Measurements from ENCODE around the gene DOCK3.

DNA sequence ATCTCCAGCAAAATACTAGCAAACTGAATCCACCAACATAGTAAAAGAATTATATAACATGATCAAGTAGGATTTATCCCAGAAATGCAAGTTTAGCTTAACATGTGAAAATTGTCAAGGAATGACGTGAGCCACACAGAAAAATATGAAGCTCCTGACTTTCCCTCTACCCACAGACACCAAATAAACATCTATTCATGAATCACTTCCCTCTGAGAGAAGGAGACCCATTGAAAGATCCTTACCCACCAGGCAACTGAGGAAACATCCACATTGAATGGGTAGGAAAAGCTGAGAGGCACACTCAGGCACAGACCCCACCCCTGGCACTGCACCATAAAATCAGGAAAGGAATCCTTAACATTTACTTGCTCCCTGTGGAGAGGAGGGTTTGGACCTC is 608.2 kb downstream of the DOCK3 start:
- no peak for TF ChIP-seq POLR2A (IDR thresholded peaks at IDR 0.05; ENCODE audit: low read depth, low read length)
- TF ChIP-seq TAF1 (IDR thresholded peaks at IDR 0.05; ENCODE audit: low read depth, low read length), result no peak
- no peak for TF ChIP-seq POLR2AphosphoS5 (IDR thresholded peaks at IDR 0.05; ENCODE audit: low read depth, low read length)
- no peak for TF ChIP-seq PAX5 (IDR thresholded peaks at IDR 0.05; ENCODE audit: insufficient read depth, low read length, severe bottlenecking)
- TF ChIP-seq POU2F2 (IDR thresholded peaks at IDR 0.05; ENCODE audit: low read depth, low read length), result no peak

Data from GM12891 (cell line).